ENCODE measurements around the gene FRY.
A peak's percentile ranks its signal among the peaks of the same experiment; 100 is the strongest.

The FRY gene

GRCh38 chr13:32007494-32007893 lies 24.1 kb upstream of the FRY start:
- DNase-seq (ENCODE audit: low read depth): peak; percentile 4
- no peak for TF ChIP-seq CTCF (IDR thresholded peaks at IDR 0.05; ENCODE audit: insufficient read depth, low read depth, low read length, missing control alignments)
- H3K4me3 ChIP-seq (ENCODE audit: low read length): no peak overlapping the region

GRCh38 chr13:32008518-32009175 lies 22.9 kb upstream of the FRY start:
- no peak for TF ChIP-seq CTCF (IDR thresholded peaks at IDR 0.05; ENCODE audit: insufficient read depth, low read depth, low read length, missing control alignments)
- no peak for DNase-seq (ENCODE audit: low read depth)
- no peak overlapping the region for H3K4me3 ChIP-seq (ENCODE audit: low read length)

GRCh38 chr13:32009362-32009761 lies 22.2 kb upstream of the FRY start:
- H3K4me3 ChIP-seq (ENCODE audit: low read length): no peak overlapping the region
- TF ChIP-seq CTCF (IDR thresholded peaks at IDR 0.05; ENCODE audit: insufficient read depth, low read depth, low read length, missing control alignments): no peak
- no peak for DNase-seq (ENCODE audit: low read depth)

- no peak for DNase-seq (ENCODE audit: low read depth)
- no peak for TF ChIP-seq CTCF (IDR thresholded peaks at IDR 0.05; ENCODE audit: insufficient read depth, low read depth, low read length, missing control alignments)
- H3K4me3 ChIP-seq (ENCODE audit: low read length): no peak overlapping the region
Measured at GRCh38 chr13:32010136-32010535, 21.4 kb upstream of the FRY start.

GRCh38 chr13:32011971-32012370 lies 19.6 kb upstream of the FRY start:
- H3K4me3 ChIP-seq (ENCODE audit: low read length): no peak overlapping the region
- TF ChIP-seq CTCF (IDR thresholded peaks at IDR 0.05; ENCODE audit: insufficient read depth, low read depth, low read length, missing control alignments): no peak
- DNase-seq (ENCODE audit: low read depth): no peak

- no peak for DNase-seq (ENCODE audit: low read depth)
- TF ChIP-seq CTCF (IDR thresholded peaks at IDR 0.05; ENCODE audit: insufficient read depth, low read depth, low read length, missing control alignments): no peak
- H3K4me3 ChIP-seq (ENCODE audit: low read length): no peak overlapping the region
Measured at GRCh38 chr13:32013181-32013580, 18.4 kb upstream of the FRY start.

- no peak for DNase-seq (ENCODE audit: low read depth)
- TF ChIP-seq CTCF (IDR thresholded peaks at IDR 0.05; ENCODE audit: insufficient read depth, low read depth, low read length, missing control alignments): no peak
- no peak overlapping the region for H3K4me3 ChIP-seq (ENCODE audit: low read length)
Measured at GRCh38 chr13:32016119-32016518, 15.5 kb upstream of the FRY start.

Data from epithelial cell of esophagus (primary cell).